IMR-90 (cell line): Measurements from ENCODE around the gene GDPD3. TPM values are rescaled to one million over a fixed set of nuclear protein-coding genes. Genes with fewer than 3 reads are reported as not detected.

Source experiments
- ATAC-seq: fragments of 200-7000 bp; cut with Tn5 transposase; 2 replicates; pipeline ENCODE4 v1.9.1; 2020; ENCODE audit warnings: low read depth, mild to moderate bottlenecking, moderate library complexity
- BruUV-seq: library from RNA; stranded (reverse); fragments of 400-500 nt; replicated peaks from 2 replicates; lab custom pipeline; 2021; lab: Mats Ljungman, UMichigan
- CTCF ChIA-PET: fragments of 300-600 bp; formaldehyde crosslinking; extraction: SDS; loops from one replicate; lab custom pipeline; 2021; ENCODE audit warnings: antibody characterized with exemption; lab: Yijun Ruan, JAX
- POLR2A ChIA-PET: fragments of 300-600 bp; sonication (Branson Sonifier 250); formaldehyde crosslinking; loops from one replicate; lab custom pipeline; 2022; ENCODE audit warnings: antibody characterized with exemption; ENCODE audit not compliant: unreplicated experiment; lab: Charles Lee
- DNase-seq: peaks from one replicate; pipeline ENCODE4 v3.0.0; 2013
- H2AFZ ChIP-seq: replicated peaks from 2 replicates; pipeline ENCODE3; 2013; ENCODE audit warnings: low read length, mild to moderate bottlenecking; ENCODE audit not compliant: poor library complexity
- H2AK5ac ChIP-seq: 2 replicates; pipeline ENCODE4 v1.6.1; 2013; ENCODE audit warnings: low read depth, low read length, inconsistent platforms
- H2AK9ac ChIP-seq: replicated peaks from 2 replicates; pipeline ENCODE3; 2013; ENCODE audit warnings: mild to moderate bottlenecking, low read depth, low read length, moderate library complexity; ENCODE audit not compliant: poor library complexity
- H2BK120ac ChIP-seq: 2 replicates; pipeline ENCODE4 v1.6.1; 2013; ENCODE audit warnings: low read depth, low read length, inconsistent platforms
- H2BK15ac ChIP-seq: 3 replicates; pipeline ENCODE4 v1.6.1; 2013; ENCODE audit warnings: low read depth, low read length, inconsistent platforms
- H2BK20ac ChIP-seq: 2 replicates; pipeline ENCODE4 v1.6.1; 2013; ENCODE audit warnings: low read depth, mild to moderate bottlenecking, inconsistent platforms, low read length, moderate library complexity
- H2BK5ac ChIP-seq: 2 replicates; pipeline ENCODE4 v1.6.1; 2013; ENCODE audit warnings: mild to moderate bottlenecking, low read depth, low read length, inconsistent platforms; ENCODE audit not compliant: poor library complexity, severe bottlenecking
- H3K14ac ChIP-seq: replicated peaks from 2 replicates; pipeline ENCODE4 v1.6.1; 2013; ENCODE audit warnings: low read depth, low read length, inconsistent platforms
- H3K18ac ChIP-seq: 2 replicates; pipeline ENCODE4 v1.6.1; 2013; ENCODE audit warnings: low read depth, low read length, control low read depth
- H3K23ac ChIP-seq: 2 replicates; pipeline ENCODE4 v1.6.1; 2013; ENCODE audit warnings: low read depth, low read length, inconsistent platforms
- H3K27ac ChIP-seq: 2 replicates; pipeline ENCODE4 v1.5.1; 2013; ENCODE audit warnings: mild to moderate bottlenecking, control low read depth, low read length; ENCODE audit not compliant: insufficient read depth
- H3K27me3 ChIP-seq: 2 replicates; pipeline ENCODE4 v1.6.1; 2013; ENCODE audit warnings: low read length; ENCODE audit not compliant: control insufficient read depth, insufficient read depth
- H3K36me3 ChIP-seq: 2 replicates; pipeline ENCODE4 v1.6.1; 2013; ENCODE audit warnings: low read length, mixed read lengths; ENCODE audit not compliant: control insufficient read depth, insufficient read depth
- H3K4ac ChIP-seq: 2 replicates; pipeline ENCODE4 v1.6.1; 2013; ENCODE audit warnings: low read depth, low read length, inconsistent platforms
- H3K4me1 ChIP-seq: 2 replicates; pipeline ENCODE4 v1.6.1; 2013; ENCODE audit warnings: low read length, mixed read lengths; ENCODE audit not compliant: control insufficient read depth, insufficient read depth
- H3K4me2 ChIP-seq: 2 replicates; pipeline ENCODE4 v1.6.1; 2013; ENCODE audit warnings: low read depth, mild to moderate bottlenecking, control low read depth, low read length, moderate library complexity
- H3K4me3 ChIP-seq: 2 replicates; pipeline ENCODE4 v1.5.1; 2013; ENCODE audit warnings: low read depth, mild to moderate bottlenecking, control low read depth, low read length, moderate library complexity; ENCODE audit not compliant: insufficient read depth
- H3K56ac ChIP-seq: 2 replicates; pipeline ENCODE4 v1.6.1; 2013; ENCODE audit warnings: low read length, inconsistent platforms; ENCODE audit not compliant: insufficient read depth; ENCODE audit errors: extremely low read depth
- H3K79me1 ChIP-seq, 2 experiments: 2 replicates each; pipeline ENCODE4 v1.6.1; 2013; ENCODE audit warnings: low read length in 2 of 2, inconsistent platforms in 1 of 2, low read depth in 1 of 2
- H3K9ac ChIP-seq: 2 replicates; pipeline ENCODE4 v1.6.1; 2013; ENCODE audit warnings: low read depth, low read length, control low read depth
- H3K9me1 ChIP-seq: 2 replicates; pipeline ENCODE4 v1.6.1; 2013; ENCODE audit warnings: low read length, inconsistent platforms; ENCODE audit not compliant: insufficient read depth
- H3K9me3 ChIP-seq: 2 replicates; pipeline ENCODE4 v1.6.1; 2013; ENCODE audit warnings: low read length; ENCODE audit not compliant: control insufficient read depth, insufficient read depth
- H4K20me1 ChIP-seq: 2 replicates; pipeline ENCODE4 v1.6.1; 2013; ENCODE audit warnings: low read length, inconsistent platforms; ENCODE audit not compliant: insufficient read depth
- H4K5ac ChIP-seq: 2 replicates; pipeline ENCODE4 v1.6.1; 2013; ENCODE audit warnings: mild to moderate bottlenecking, low read depth, low read length, control low read depth
- H4K8ac ChIP-seq, 2 experiments: 2 replicates each; pipeline ENCODE4 v1.6.1; 2013; ENCODE audit warnings: low read depth in 2 of 2, low read length in 2 of 2, control low read depth in 1 of 2, inconsistent platforms in 1 of 2
- H4K91ac ChIP-seq: 2 replicates; pipeline ENCODE4 v1.6.1; 2013; ENCODE audit warnings: low read depth, low read length, inconsistent platforms; ENCODE audit not compliant: insufficient read depth
- CEBPB ChIP-seq: IDR thresholded peaks from 2 replicates; pipeline ENCODE4 v1.6.1; 2012; ENCODE audit warnings: low read depth, low read length, improper control_type of control experiment
- MXI1 ChIP-seq: IDR thresholded peaks from 2 replicates; pipeline ENCODE4 v1.6.1; 2012; ENCODE audit warnings: low read depth, mild to moderate bottlenecking, low read length, moderate library complexity, borderline replicate concordance
- NFE2L2 ChIP-seq: fragments of 150-350 bp; IDR thresholded peaks from 2 replicates; pipeline ENCODE4 v1.6.1; 2016; ENCODE audit warnings: low read depth, mild to moderate bottlenecking, low read length
- RCOR1 ChIP-seq: IDR thresholded peaks from 2 replicates; pipeline ENCODE4 v1.6.1; 2012; ENCODE audit warnings: mild to moderate bottlenecking, low read length, improper control_type of control experiment; ENCODE audit not compliant: insufficient replicate concordance
- SMC3 ChIP-seq: fragments of 150-350 bp; IDR thresholded peaks from 2 replicates; pipeline ENCODE4 v1.6.1; 2016; ENCODE audit warnings: low read depth, mild to moderate bottlenecking, antibody characterized with exemption, low read length, moderate library complexity
- WGBS, 2 experiments: methylation state at CpG; one replicate each; pipeline versions ENCODE4 v1.1.5 to v1.1.7; 2013; ENCODE audit warnings: missing lambda C conversion rate in 2 of 2; ENCODE audit not compliant: insufficient read length in 1 of 2; ENCODE audit errors: extremely low coverage in 2 of 2; 5-methylcytosine and 5-hydroxymethylcytosine counted together
- dilution Hi-C: fragments of 300-500 bp; cut with HindIII; formaldehyde crosslinking; loops from one replicate; pipeline ENCODE4 v1.14.3; 2018; ENCODE audit warnings: low sequenced_read_pairs; ENCODE audit not compliant: unreplicated experiment
- in situ Hi-C: fragments of 300-500 bp; cut with MboI; formaldehyde crosslinking; loops from 3 replicates; pipeline ENCODE4 v1.14.3; 2019; ENCODE audit warnings: low sequenced_read_pairs, inconsistent platforms, mixed read lengths
- intact Hi-C: fragments of 100-400 bp; cut with micrococcal nuclease; formaldehyde crosslinking; loops from 2 replicates; pipeline ENCODE4 v1.10.0; 2022
- polyA plus RNA-seq, 3 experiments: library from polyadenylated mRNA; depleted of rRNA; stranded (reverse); fragments of >200 nt; gene quantifications; 2 replicates each; pipeline ENCODE4 v1.2.3, GENCODE V29; 2012; ENCODE audit warnings: low replicate concordance in 1 of 3
- total RNA-seq: library from RNA; depleted of rRNA; stranded (reverse); fragments of >200 nt; gene quantifications from 2 replicates; pipeline ENCODE4 v1.2.3, GENCODE V29; 2012

Gene GDPD3
- total and polyA plus RNA-seq, 2 of the 4 experiments (the other 2 are of a cell fraction): under 0.01 to 19.5 TPM

DNA sequence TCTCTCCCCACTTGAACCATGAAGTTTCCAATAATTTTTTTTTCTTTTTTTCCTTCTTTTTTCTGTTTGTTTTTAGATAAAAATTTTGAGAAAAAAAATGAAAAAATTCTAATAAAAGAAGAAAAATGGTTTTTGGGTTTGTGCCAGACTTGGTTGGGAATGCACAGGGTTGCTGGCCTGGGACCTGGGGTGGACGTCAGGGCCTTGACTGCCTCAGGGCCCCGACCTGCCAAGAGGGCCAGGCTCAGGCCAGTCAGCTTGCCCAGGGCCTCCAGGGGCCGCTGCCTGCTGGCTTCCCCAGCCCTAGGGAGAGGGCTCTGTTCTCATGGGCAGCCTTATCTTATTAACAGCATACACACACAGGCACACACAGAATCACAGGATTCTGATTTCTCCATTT lies 28.1 kb downstream of the GDPD3 start:
- dilution Hi-C loops: no loop called here
- TF ChIP-seq NFE2L2 (no peak), SMC3 (no peak), CEBPB (no peak), MXI1 (no peak), RCOR1 (no peak)
- no peak overlapping the region for H3K23ac ChIP-seq
- ATAC-seq (no peak), DNase-seq (no peak)
- no peaks in the 10 kb centered on the region for H3K27me3 ChIP-seq
- no peak overlapping the region for H2BK5ac ChIP-seq
- WGBS, 2 experiments: 59% methylated on average over 2 of the region's 3 CpGs; no CpG with 5 or more reads in 1 of the 2 experiments
- H3K4me2 ChIP-seq: no peak overlapping the region
- no peak overlapping the region; the same call in 1 of the 2 replicates for H2AK5ac ChIP-seq
- no peak overlapping the region for H2BK20ac ChIP-seq
- H3K9me1 ChIP-seq: no peaks in the 10 kb centered on the region
- no peak overlapping the region for H4K91ac ChIP-seq
- BruUV-seq: no TSS peak
- H3K4ac ChIP-seq: no peak overlapping the region
- no peak overlapping the region for H4K8ac ChIP-seq
- H2AFZ ChIP-seq: no peak overlapping the region
- H3K9ac ChIP-seq: no peak overlapping the region
- no peak overlapping the region for H3K56ac ChIP-seq
- intact Hi-C loops: no loop called here
- peaks cover 49% of the 10 kb centered on the region for H3K36me3 ChIP-seq
- no peak overlapping the region for H3K27ac ChIP-seq
- H3K9me3 ChIP-seq: no peaks in the 10 kb centered on the region
- no peak overlapping the region for H4K5ac ChIP-seq
- H3K18ac ChIP-seq: no peak overlapping the region
- H3K14ac ChIP-seq: no peak overlapping the region
- no peak overlapping the region for H2BK15ac ChIP-seq
- H4K20me1 ChIP-seq: peaks cover 20% of the 10 kb centered on the region
- no peak overlapping the region for H3K4me3 ChIP-seq
- H3K79me1 ChIP-seq: peaks cover 14 to 25% of the 10 kb centered on the region in 2 experiments
- ChIA-PET CTCF (no interaction called here), POLR2A (interaction anchor here (0.7 kb wide), 1 partner anchor 1427 kb away, joined by 4 read pairs; no protein-coding TSS in a partner anchor)
- H3K4me1 ChIP-seq: 0 out of 2 replicates have a peak, but pooled peaks cover 2% of the 10 kb centered on the region
- H2AK9ac ChIP-seq: no peak overlapping the region
- no peak overlapping the region for H2BK120ac ChIP-seq
- in situ Hi-C loops: no loop called here
